ENCODE data around the gene PLCG1.

The PLCG1 gene

GRCh38 chr20:41136680-41137613 lies at the start of gene PLCG1:
Gene PLCG1 (plus strand): TSS chr20:41137543. CDS start chr20:41137642, 99 bp downstream.
- H3K27ac ChIP-seq: peak within 1 kb of the TSS; percentile 78; the same call in 1 of the 2 replicates
- DNase-seq (ENCODE audit: low read depth, low spot score): no peak
- TF ChIP-seq EZH2 (IDR thresholded peaks at IDR 0.05) (no peak), POLR2AphosphoS5 (IDR thresholded peaks at IDR 0.05; ENCODE audit: borderline replicate concordance, low read depth, low read length) (peak; percentile 89)
- peak within 1 kb of the TSS; percentile 94 for H3K4me3 ChIP-seq
- H3K36me3 ChIP-seq (ENCODE audit: insufficient read depth, low read length): peaks cover 5% of the 10 kb centered on the region
- H3K9me3 ChIP-seq (ENCODE audit: low read depth, low read length): no peaks in the 10 kb centered on the region
- H3K9ac ChIP-seq (ENCODE audit: insufficient read length): peak within 1 kb of the TSS; percentile 94

GRCh38 chr20:41087777-41088176 lies 49.6 kb upstream of the PLCG1 start:
- peaks cover 78% of the 10 kb centered on the region for H3K36me3 ChIP-seq (ENCODE audit: insufficient read depth, low read length)
- H3K9ac ChIP-seq (ENCODE audit: insufficient read length): no peak overlapping the region
- no peak for DNase-seq (ENCODE audit: low read depth, low spot score)
- no peak overlapping the region for H3K4me3 ChIP-seq
- no peaks in the 10 kb centered on the region for H3K9me3 ChIP-seq (ENCODE audit: low read depth, low read length)
- no peak overlapping the region for H3K27ac ChIP-seq
- no peak for TF ChIP-seq EZH2 (IDR thresholded peaks at IDR 0.05)
- no peak for TF ChIP-seq FOXP2 (optimal IDR thresholded peaks at IDR 0.05; ENCODE audit: control extremely low read depth, extremely low read length, insufficient read depth)
- no peak for TF ChIP-seq POLR2AphosphoS5 (IDR thresholded peaks at IDR 0.05; ENCODE audit: borderline replicate concordance, low read depth, low read length)

DNA sequence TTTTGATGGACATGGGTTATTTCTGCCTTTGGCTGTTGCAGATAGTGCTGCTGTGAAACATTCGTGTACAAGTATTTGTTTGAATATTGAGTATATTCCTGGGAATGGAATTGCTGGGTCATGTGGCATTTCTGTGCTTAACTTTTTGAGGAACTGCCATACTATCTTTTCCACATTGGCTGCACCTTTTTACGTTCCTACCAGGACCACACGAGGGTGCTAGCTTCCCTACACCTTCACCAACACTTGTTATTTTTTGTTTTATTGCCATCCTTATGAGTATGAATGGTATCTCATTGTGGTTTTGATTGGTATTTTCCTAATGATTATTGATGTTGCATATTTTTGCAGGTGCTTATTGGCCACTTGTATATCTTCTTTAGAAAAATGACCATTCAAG lies 47.8 kb upstream of the PLCG1 start:
- Histone ChIP-seq H3K9ac (ENCODE audit: insufficient read length) (no peak overlapping the region), H3K27ac (no peak overlapping the region), H3K9me3 (ENCODE audit: low read depth, low read length) (no peaks in the 10 kb centered on the region), H3K36me3 (ENCODE audit: insufficient read depth, low read length) (peaks cover 76% of the 10 kb centered on the region), H3K4me3 (no peak overlapping the region)
- DNase-seq (ENCODE audit: low read depth, low spot score): no peak
- TF ChIP-seq FOXP2 (optimal IDR thresholded peaks at IDR 0.05; ENCODE audit: control extremely low read depth, extremely low read length, insufficient read depth) (no peak), EZH2 (IDR thresholded peaks at IDR 0.05) (no peak), POLR2AphosphoS5 (IDR thresholded peaks at IDR 0.05; ENCODE audit: borderline replicate concordance, low read depth, low read length) (no peak)

- peaks cover 75% of the 10 kb centered on the region for H3K36me3 ChIP-seq (ENCODE audit: insufficient read depth, low read length)
- no peak for DNase-seq (ENCODE audit: low read depth, low spot score)
- no peak overlapping the region for H3K4me3 ChIP-seq
- H3K9ac ChIP-seq (ENCODE audit: insufficient read length): no peak overlapping the region
- TF ChIP-seq POLR2AphosphoS5 (IDR thresholded peaks at IDR 0.05; ENCODE audit: borderline replicate concordance, low read depth, low read length) (no peak), EZH2 (IDR thresholded peaks at IDR 0.05) (no peak), FOXP2 (optimal IDR thresholded peaks at IDR 0.05; ENCODE audit: control extremely low read depth, extremely low read length, insufficient read depth) (no peak)
- H3K9me3 ChIP-seq (ENCODE audit: low read depth, low read length): no peaks in the 10 kb centered on the region
- no peak overlapping the region for H3K27ac ChIP-seq
Measured at GRCh38 chr20:41091927-41092326, 45.4 kb upstream of the PLCG1 start.

- H3K36me3 ChIP-seq (ENCODE audit: insufficient read depth, low read length): peaks cover 78% of the 10 kb centered on the region
- H3K27ac ChIP-seq: peak overlapping the region; percentile 34; the same call in 1 of the 2 replicates
- TF ChIP-seq FOXP2 (optimal IDR thresholded peaks at IDR 0.05; ENCODE audit: control extremely low read depth, extremely low read length, insufficient read depth): no peak
- no peak; the same call in 1 of the 2 replicates for TF ChIP-seq POLR2AphosphoS5 (IDR thresholded peaks at IDR 0.05; ENCODE audit: borderline replicate concordance, low read depth, low read length)
- no peak for TF ChIP-seq EZH2 (IDR thresholded peaks at IDR 0.05)
- H3K4me3 ChIP-seq: no peak overlapping the region
- no peak overlapping the region for H3K9ac ChIP-seq (ENCODE audit: insufficient read length)
- no peaks in the 10 kb centered on the region for H3K9me3 ChIP-seq (ENCODE audit: low read depth, low read length)
- no peak for DNase-seq (ENCODE audit: low read depth, low spot score)
Measured at GRCh38 chr20:41094353-41095055, 42.8 kb upstream of the PLCG1 start.

GRCh38 chr20:41095110-41095969 lies 42.0 kb upstream of the PLCG1 start:
- no peaks in the 10 kb centered on the region for H3K9me3 ChIP-seq (ENCODE audit: low read depth, low read length)
- TF ChIP-seq POLR2AphosphoS5 (IDR thresholded peaks at IDR 0.05; ENCODE audit: borderline replicate concordance, low read depth, low read length) (no peak), EZH2 (IDR thresholded peaks at IDR 0.05) (no peak), FOXP2 (optimal IDR thresholded peaks at IDR 0.05; ENCODE audit: control extremely low read depth, extremely low read length, insufficient read depth) (no peak)
- peak; percentile 28 for DNase-seq (ENCODE audit: low read depth, low spot score)
- no peak overlapping the region for H3K9ac ChIP-seq (ENCODE audit: insufficient read length)
- H3K27ac ChIP-seq: no peak overlapping the region
- H3K4me3 ChIP-seq: no peak overlapping the region
- H3K36me3 ChIP-seq (ENCODE audit: insufficient read depth, low read length): peaks cover 84% of the 10 kb centered on the region

- peak overlapping the region; percentile 49; the same call in 1 of the 2 replicates for H3K27ac ChIP-seq
- peak overlapping the region; percentile 43 for H3K9ac ChIP-seq (ENCODE audit: insufficient read length)
- peaks cover 88% of the 10 kb centered on the region for H3K36me3 ChIP-seq (ENCODE audit: insufficient read depth, low read length)
- TF ChIP-seq POLR2AphosphoS5 (IDR thresholded peaks at IDR 0.05; ENCODE audit: borderline replicate concordance, low read depth, low read length) (no peak), FOXP2 (optimal IDR thresholded peaks at IDR 0.05; ENCODE audit: control extremely low read depth, extremely low read length, insufficient read depth) (no peak), EZH2 (IDR thresholded peaks at IDR 0.05) (no peak)
- no peak for DNase-seq (ENCODE audit: low read depth, low spot score)
- H3K9me3 ChIP-seq (ENCODE audit: low read depth, low read length): no peaks in the 10 kb centered on the region
- no peak overlapping the region for H3K4me3 ChIP-seq
Measured at GRCh38 chr20:41098703-41099250, 38.6 kb upstream of the PLCG1 start.
